ENCODE measurements around the gene CHN1.

GRCh38 chr2:174776223-174776622 lies 229.0 kb downstream of the CHN1 start:
- TF ChIP-seq CTCF (IDR thresholded peaks at IDR 0.05) (no peak), POLR2AphosphoS5 (IDR thresholded peaks at IDR 0.05) (no peak), POLR2A (IDR thresholded peaks at IDR 0.05) (no peak), EP300 (IDR thresholded peaks at IDR 0.05) (no peak)

All from upper lobe of left lung (tissue), 4 donors.